Measurements from ENCODE around the gene ERV3-1. TPM values are rescaled to one million over a fixed set of nuclear protein-coding genes. Genes with fewer than 3 reads are reported as not detected.
A peak's percentile ranks its signal among the peaks of the same experiment; 100 is the strongest.

ERV3-1 gene
- total and polyA plus RNA-seq, 9 of the 15 experiments (the other 6 are each of a cell fraction or from before 2014, with no cell fraction given): 10.2 to 30.0 (median 22.0) TPM

DNA sequence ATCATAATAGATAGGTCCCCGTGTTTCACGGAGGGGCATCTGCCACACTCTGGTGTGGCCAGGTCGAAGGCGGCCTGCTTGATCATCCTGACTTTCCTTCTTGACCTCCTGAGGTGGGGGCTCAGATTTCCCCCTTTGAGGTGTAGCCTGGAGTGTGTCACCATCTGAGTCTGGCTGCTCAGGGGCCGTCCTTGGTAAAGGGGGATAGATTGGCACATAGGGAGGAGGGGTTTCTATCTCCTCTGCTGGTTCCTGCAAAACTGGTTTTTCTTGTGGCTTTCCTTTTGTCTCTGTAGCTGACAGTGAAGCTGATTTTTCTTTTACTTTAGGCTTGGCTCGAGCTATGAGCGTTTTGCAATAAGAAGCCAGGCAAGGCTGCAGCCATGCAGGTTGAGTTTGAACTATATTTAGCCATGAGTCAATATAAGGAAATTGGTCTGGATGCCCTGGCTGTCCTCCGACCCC lies 8.5 kb downstream of the ERV3-1 start:
- H3K27me3 ChIP-seq (ENCODE audit: control insufficient read depth in 2 of 2, insufficient read depth in 2 of 2, low read length in 2 of 2): no peaks in the 10 kb centered on the region
- H3K9me3 ChIP-seq (replicated peaks; ENCODE audit: control insufficient read depth, insufficient read depth, low read depth, low read length): peaks cover 69% of the 10 kb centered on the region
- ChIA-PET POLR2A (no interaction called here), CTCF (ENCODE audit: low intra/inter-chr PET ratio) (no interaction called here)
- no peak overlapping the region for H3K9ac ChIP-seq (ENCODE audit: insufficient read depth in 1 of 2, low read depth in 2 of 2, low read length in 2 of 2)
- intact Hi-C loops (cut with micrococcal nuclease): loop anchor here (5.0 kb wide), 2 partner anchors 46 to 96 kb away; partner anchors contain the start of gene ZNF273
- peak overlapping the region; percentile 96; the same call in 1 of the 3 replicates for H3K27ac ChIP-seq (ENCODE audit: extremely low read depth, low read depth, low read length)
- FAIRE-seq (no peak), ATAC-seq (no peak), DNase-seq (ENCODE audit: extremely low read depth in 1 of 4, low spot score in 3 of 4) (peak in 1 of 4 experiments; percentile 6)
- WGBS (ENCODE audit: insufficient coverage, low coverage, missing lambda C conversion rate): 84% methylated on average over 8 of the region's 8 CpGs
- no peak overlapping the region for H3K4me2 ChIP-seq (ENCODE audit: insufficient read depth, low read length)
- H4K20me1 ChIP-seq (replicated peaks; ENCODE audit: control insufficient read depth, insufficient read depth, low read length): no peaks in the 10 kb centered on the region
- peaks cover 45% of the 10 kb centered on the region for H3K36me3 ChIP-seq (ENCODE audit: control insufficient read depth, insufficient read depth, low read length)
- H3K9me1 ChIP-seq (ENCODE audit: control insufficient read depth, insufficient read depth, low read length): no peaks in the 10 kb centered on the region
- BruUV-seq (replicated peaks): no TSS peak
- TF ChIP-seq MAFG (tag; conservative IDR thresholded peaks at IDR 0.05): no peak
- TF ChIP-seq ARID2 (IDR thresholded peaks at IDR 0.05): no peak
- TF ChIP-seq, protein P1, sequence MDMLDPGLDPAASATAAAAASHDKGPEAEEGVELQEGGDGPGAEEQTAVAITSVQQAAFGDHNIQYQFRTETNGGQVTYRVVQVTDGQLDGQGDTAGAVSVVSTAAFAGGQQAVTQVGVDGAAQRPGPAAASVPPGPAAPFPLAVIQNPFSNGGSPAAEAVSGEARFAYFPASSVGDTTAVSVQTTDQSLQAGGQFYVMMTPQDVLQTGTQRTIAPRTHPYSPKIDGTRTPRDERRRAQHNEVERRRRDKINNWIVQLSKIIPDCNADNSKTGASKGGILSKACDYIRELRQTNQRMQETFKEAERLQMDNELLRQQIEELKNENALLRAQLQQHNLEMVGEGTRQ (CRISPR knock-in tag; IDR thresholded peaks at IDR 0.05): 0 out of 2 replicates have a peak, but pooled peaks have one; percentile 1
- H2AFZ ChIP-seq (ENCODE audit: low read depth, low read length): no peak overlapping the region
- peaks cover 50% of the 10 kb centered on the region for H3K79me2 ChIP-seq (ENCODE audit: control insufficient read depth, insufficient read depth, low read length)
- H3K4me1 ChIP-seq (replicated peaks in 1 of 2; ENCODE audit: control insufficient read depth in 2 of 2, insufficient read depth in 2 of 2, low read length in 2 of 2): peaks cover 15 to 37% of the 10 kb centered on the region in 2 experiments; a peak in 4 of 5 replicates
- in situ Hi-C loops (cut with MboI): no loop called here
- no peak overlapping the region for H3K4me3 ChIP-seq

Data from K562 (cell line).